Common myeloid progenitor, CD34-positive (primary cell): ENCODE data around the gene CBX2.

Experiments used
- CTCF ChIA-PET: fragments of 350-600 bp; sonication (Branson Sonifier 250); formaldehyde crosslinking; loops from one replicate; lab custom pipeline; 2021; ENCODE audit warnings: antibody characterized with exemption; lab: Charles Lee
- POLR2A ChIA-PET: fragments of 350-600 bp; sonication (Branson Sonifier 250); formaldehyde crosslinking; loops from one replicate; lab custom pipeline; 2021; ENCODE audit warnings: antibody characterized with exemption; lab: Charles Lee
- DNase-seq, 3 donors: peaks; one replicate each; pipeline versions ENCODE4 v3.0.0 to v3.0.0-alpha.2; 2013
- H3K27ac ChIP-seq, 2 experiments: 1 replicate in 1 of 2; 2 replicates in 1 of 2; pipeline ENCODE4 v1.7.0; 2013; ENCODE audit warnings: inconsistent platforms in 2 of 2, low read length in 2 of 2, mild to moderate bottlenecking in 2 of 2, low read depth in 1 of 2, moderate library complexity in 1 of 2; ENCODE audit not compliant: severe bottlenecking in 2 of 2, insufficient read depth in 1 of 2, poor library complexity in 1 of 2
- H3K27me3 ChIP-seq, 5 experiments: replicated peaks in 2 of 5; 1 replicate in 3 of 5; 2 replicates in 2 of 5; pipeline versions ENCODE4 v1.6.1 to v1.7.0; 2013; ENCODE audit warnings: low read length in 4 of 5, mild to moderate bottlenecking in 2 of 5, moderate library complexity in 2 of 5, inconsistent platforms in 1 of 5; ENCODE audit not compliant: insufficient read depth in 5 of 5, control insufficient read depth in 4 of 5
- H3K36me3 ChIP-seq, 4 experiments: 1 replicate in 2 of 4; 2 replicates in 2 of 4; pipeline versions ENCODE4 v1.6.1 to v1.7.0; 2013; ENCODE audit warnings: low read length in 3 of 4, control low read depth in 1 of 4, mild to moderate bottlenecking in 1 of 4; ENCODE audit not compliant: control insufficient read depth in 4 of 4, insufficient read depth in 4 of 4
- H3K4me1 ChIP-seq, 4 experiments: 1 replicate in 3 of 4; 2 replicates in 1 of 4; pipeline versions ENCODE4 v1.6.1 to v1.7.1; 2013; ENCODE audit warnings: low read length in 3 of 4, mild to moderate bottlenecking in 3 of 4, control low read depth in 1 of 4, inconsistent platforms in 1 of 4, moderate library complexity in 1 of 4; ENCODE audit not compliant: control insufficient read depth in 4 of 4, insufficient read depth in 4 of 4; ENCODE audit errors: control extremely low read depth in 1 of 4
- H3K4me3 ChIP-seq, 7 experiments: 1 replicate in 4 of 7; 2 replicates in 3 of 7; pipeline versions ENCODE4 v1.5.1 to v1.7.0; 2013; ENCODE audit warnings: mild to moderate bottlenecking in 7 of 7, low read length in 6 of 7, moderate library complexity in 6 of 7, inconsistent platforms in 2 of 7, low read depth in 2 of 7, control low read depth in 1 of 7; ENCODE audit not compliant: insufficient read depth in 4 of 7, control insufficient read depth in 1 of 7; ENCODE audit errors: extremely low read depth in 1 of 7
- H3K9me3 ChIP-seq, 5 experiments: 1 replicate in 4 of 5; 2 replicates in 1 of 5; pipeline versions ENCODE4 v1.6.1 to v1.7.1; 2013; ENCODE audit warnings: low read length in 4 of 5, mild to moderate bottlenecking in 2 of 5, inconsistent platforms in 1 of 5, low read depth in 1 of 5, moderate library complexity in 1 of 5; ENCODE audit not compliant: control insufficient read depth in 4 of 5, insufficient read depth in 2 of 5; ENCODE audit errors: control extremely low read depth in 1 of 5
- WGBS: methylation state at CpG from one replicate; pipeline ENCODE4 v1.1.5; 2013; ENCODE audit not compliant: insufficient coverage; 5-methylcytosine and 5-hydroxymethylcytosine counted together

Gene CBX2

DNA sequence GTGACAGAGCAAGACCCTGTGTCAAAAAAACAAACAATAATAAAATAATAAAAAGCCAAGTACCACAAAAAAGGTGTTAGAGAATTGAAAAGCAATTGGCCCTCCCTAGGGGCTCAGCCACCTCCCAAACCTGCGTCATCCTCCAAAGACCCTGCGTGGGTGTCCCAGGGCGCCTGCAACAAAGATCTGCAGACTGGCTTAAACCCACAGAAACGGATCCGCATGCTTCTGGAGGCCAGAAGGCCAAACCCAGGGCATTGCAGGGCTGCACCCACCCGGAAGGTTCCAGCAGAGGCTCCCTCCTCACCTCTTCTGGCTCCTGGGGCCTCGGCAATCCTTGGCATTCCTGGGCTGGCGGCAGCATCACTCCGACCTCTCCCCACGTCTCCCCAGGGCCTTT is 45.7 kb upstream of the CBX2 start:
- 87% methylated on average over 10 of the region's 10 CpGs for WGBS
- ChIA-PET POLR2A (no interaction called here), CTCF (no interaction called here)
- H3K4me3 ChIP-seq, result peak overlapping the region in 1 of 7 experiments; percentile 73
- no peaks in the 10 kb centered on the region for H3K27me3 ChIP-seq
- no peak overlapping the region for H3K27ac ChIP-seq
- H3K4me1 ChIP-seq, result peaks cover 0 to 25% (median 1%) of the 10 kb centered on the region in 4 experiments
- H3K9me3 ChIP-seq, result no peaks in the 10 kb centered on the region
- no peaks in the 10 kb centered on the region for H3K36me3 ChIP-seq
- no peak for DNase-seq

DNA sequence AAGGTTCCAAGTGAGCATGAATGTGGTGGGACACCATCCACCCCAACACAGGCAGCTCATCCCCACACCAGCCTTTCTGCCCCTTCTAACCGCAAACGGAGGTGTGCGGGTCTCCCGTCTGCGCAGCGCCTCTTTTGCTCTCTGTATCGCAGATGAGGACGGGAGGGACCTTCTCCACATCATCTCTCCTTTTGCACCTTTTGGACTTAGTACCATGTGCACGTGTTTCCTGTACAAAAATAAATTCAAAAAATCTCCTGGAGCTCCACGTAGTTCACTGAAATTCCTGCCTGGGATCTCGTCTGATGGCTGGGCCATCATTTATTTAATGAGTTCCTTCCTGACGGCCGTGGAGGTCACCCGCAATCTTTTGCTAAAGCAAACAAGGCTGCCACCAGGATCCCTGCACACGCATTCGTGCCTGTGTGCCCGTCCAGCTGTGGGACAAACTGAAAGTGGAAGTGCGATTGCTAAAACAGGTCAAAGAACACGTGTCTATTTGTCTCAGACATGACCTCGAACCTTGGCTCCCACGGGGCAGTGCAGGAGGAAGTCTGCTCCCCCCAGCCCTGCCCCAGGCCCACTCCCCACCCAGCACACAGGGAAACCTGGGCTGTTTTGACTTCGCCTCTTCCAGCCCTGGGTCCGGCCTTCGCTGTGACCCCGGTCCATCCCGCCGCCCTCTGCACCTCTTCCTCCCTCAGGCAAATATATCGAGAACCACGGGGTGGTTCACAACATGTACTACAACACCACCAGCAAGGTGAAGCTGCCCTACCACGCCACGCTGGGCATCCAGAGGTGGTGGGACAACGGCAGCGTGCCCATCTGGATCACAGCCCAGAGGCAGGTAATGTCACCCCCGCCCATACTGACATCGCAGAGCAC is 44.9 kb upstream of the CBX2 start:
- peaks cover 0 to 24% (median 1%) of the 10 kb centered on the region in 4 experiments for H3K4me1 ChIP-seq
- H3K36me3 ChIP-seq, result no peaks in the 10 kb centered on the region
- DNase-seq, result peak; percentile 40 to 76 (median 74)
- POLR2A ChIA-PET, result interaction anchor here (0.6 kb wide), 1 partner anchor 18 kb away, joined by 4 read pairs; no protein-coding TSS in a partner anchor
- 63% methylated on average over 31 of the region's 35 CpGs for WGBS
- H3K4me3 ChIP-seq, result peak overlapping the region in 3 of 7 experiments; percentile 5 to 73 (median 51)
- H3K9me3 ChIP-seq, result no peaks in the 10 kb centered on the region
- H3K27me3 ChIP-seq, result no peaks in the 10 kb centered on the region
- no peak overlapping the region for H3K27ac ChIP-seq
- CTCF ChIA-PET, result no interaction called here

DNA sequence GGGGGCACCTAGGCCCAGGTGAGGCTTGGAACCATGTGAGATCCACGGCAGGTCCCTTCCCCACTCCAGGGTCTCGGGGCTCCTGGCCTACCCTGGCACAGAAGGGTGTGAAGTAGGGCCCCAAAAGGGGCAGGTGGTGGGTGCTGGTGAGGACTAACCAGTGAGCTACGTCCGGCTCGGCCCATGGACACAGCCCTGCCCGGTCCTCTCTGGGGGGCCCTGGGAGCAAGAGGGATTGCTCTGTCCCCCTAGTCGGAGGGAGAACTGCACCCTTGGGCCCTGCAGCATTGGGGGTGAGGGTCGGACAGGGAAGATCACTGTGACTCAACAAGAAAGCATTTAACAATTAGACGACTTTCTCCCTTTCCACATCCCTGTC is 44.3 kb upstream of the CBX2 start:
- Histone ChIP-seq H3K4me1 (peaks cover 0 to 19% (median 1%) of the 10 kb centered on the region in 4 experiments), H3K27ac (no peak overlapping the region), H3K4me3 (no peak overlapping the region), H3K36me3 (no peaks in the 10 kb centered on the region), H3K27me3 (peaks cover 0 to under 1% (median 0%) of the 10 kb centered on the region in 5 experiments), H3K9me3 (no peaks in the 10 kb centered on the region)
- CTCF ChIA-PET, result interaction anchor here (0.6 kb wide), 1 partner anchor 1524 kb away, joined by 3 read pairs; no protein-coding TSS in a partner anchor
- DNase-seq, result no peak
- POLR2A ChIA-PET, result no interaction called here
- 94% methylated on average over 9 of the region's 9 CpGs for WGBS

DNA sequence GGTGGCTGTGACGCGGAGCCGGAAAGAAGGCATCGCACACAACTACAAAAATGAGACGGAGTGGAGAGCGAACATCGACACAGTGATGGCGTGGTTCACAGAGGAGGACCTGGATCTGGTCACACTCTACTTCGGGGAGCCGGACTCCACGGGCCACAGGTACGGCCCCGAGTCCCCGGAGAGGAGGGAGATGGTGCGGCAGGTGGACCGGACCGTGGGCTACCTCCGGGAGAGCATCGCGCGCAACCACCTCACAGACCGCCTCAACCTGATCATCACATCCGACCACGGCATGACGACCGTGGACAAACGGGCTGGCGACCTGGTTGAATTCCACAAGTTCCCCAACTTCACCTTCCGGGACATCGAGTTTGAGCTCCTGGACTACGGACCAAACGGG is 42.9 kb upstream of the CBX2 start:
- no peak overlapping the region for H3K4me3 ChIP-seq
- ChIA-PET CTCF (no interaction called here), POLR2A (no interaction called here)
- no peaks in the 10 kb centered on the region for H3K36me3 ChIP-seq
- H3K27ac ChIP-seq, result no peak overlapping the region
- peaks cover 0 to 12% (median 2%) of the 10 kb centered on the region in 5 experiments for H3K27me3 ChIP-seq
- peaks cover 0 to 16% (median 0%) of the 10 kb centered on the region in 4 experiments for H3K4me1 ChIP-seq
- DNase-seq, result no peak
- no peaks in the 10 kb centered on the region for H3K9me3 ChIP-seq
- WGBS, result 98% methylated on average over 32 of the region's 32 CpGs

DNA sequence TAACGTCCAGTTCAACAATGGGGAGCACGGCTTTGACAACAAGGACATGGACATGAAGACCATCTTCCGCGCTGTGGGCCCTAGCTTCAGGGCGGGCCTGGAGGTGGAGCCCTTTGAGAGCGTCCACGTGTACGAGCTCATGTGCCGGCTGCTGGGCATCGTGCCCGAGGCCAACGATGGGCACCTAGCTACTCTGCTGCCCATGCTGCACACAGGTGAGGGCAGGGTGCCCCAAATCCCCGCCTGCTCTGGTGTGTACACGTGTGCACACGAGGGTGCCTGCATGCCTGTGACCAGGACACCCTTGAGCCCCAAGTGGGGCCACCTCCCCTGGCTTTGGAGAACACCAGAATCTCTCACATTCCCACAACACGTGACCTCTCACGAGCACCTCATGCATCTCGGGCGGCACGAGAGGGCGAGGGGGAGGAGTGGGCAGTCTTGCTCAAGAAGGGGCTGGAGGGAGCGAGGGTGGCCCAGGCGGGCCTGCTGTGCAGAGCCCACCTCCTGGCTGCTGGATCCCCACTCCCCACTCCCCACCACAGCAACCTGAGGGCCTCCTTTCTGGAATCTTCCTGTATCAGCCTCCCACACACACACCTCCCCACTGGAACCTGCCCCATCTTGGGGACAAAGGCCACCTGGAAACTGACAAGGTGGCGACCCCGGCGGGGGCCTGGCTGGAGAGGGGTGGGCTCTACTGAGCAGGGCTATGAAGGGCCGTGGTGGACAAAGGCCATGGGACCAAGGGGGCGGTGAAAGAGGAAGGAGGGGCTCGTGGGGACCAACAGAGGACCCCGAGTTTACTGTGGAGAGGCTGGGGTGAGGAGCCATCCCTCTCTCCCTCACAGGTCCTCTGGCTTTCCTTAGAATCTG is 40.7 kb upstream of the CBX2 start:
- H3K4me1 ChIP-seq, result peaks cover 0 to 24% (median 8%) of the 10 kb centered on the region in 4 experiments
- CTCF ChIA-PET, result interaction anchor here (1.1 kb wide), 1 partner anchor 8 kb away, joined by 3 read pairs; no protein-coding TSS in a partner anchor
- DNase-seq, result no peak
- no peaks in the 10 kb centered on the region for H3K36me3 ChIP-seq
- no peak overlapping the region for H3K27ac ChIP-seq
- no peaks in the 10 kb centered on the region for H3K9me3 ChIP-seq
- 96% methylated on average over 25 of the region's 30 CpGs for WGBS
- no peak overlapping the region for H3K4me3 ChIP-seq
- peaks cover 0 to 28% (median 13%) of the 10 kb centered on the region in 5 experiments for H3K27me3 ChIP-seq
- POLR2A ChIA-PET, result no interaction called here

DNA sequence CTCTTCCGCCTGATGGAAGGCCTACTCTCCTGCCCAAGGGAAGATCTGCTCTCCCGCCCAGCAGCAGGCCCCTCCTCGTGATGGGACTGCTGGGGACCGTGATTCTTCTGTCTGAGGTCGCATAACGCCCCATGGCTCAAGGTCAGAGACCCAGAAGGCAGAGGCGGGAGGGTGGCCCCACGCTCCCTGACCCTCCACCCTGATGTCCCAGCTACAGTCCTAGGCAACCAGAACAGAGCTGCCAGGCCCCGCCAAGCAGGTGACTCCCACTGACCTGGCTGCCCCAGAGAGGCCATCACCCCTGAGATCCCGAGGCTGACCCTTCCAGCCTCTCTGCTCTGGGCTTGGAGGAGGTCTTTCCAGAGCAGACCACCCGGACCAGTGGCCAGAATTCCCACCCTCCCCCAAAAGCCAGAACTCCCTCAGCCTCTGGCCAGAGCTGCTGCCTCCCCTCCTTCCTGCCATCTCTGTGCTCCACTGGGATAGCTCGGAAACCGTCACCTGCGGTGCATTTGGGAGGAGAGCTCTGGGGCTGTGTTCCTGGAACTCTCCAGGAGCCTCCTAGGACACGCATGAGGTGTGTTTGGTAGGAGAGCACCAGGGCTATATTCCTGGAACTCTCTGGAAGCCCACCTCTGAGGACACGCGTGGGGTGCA is 39.9 kb upstream of the CBX2 start:
- ChIA-PET POLR2A (interaction anchor here (0.6 to 1.0 kb wide), 2 partner anchors 15 to 44 kb away, joined by 5 read pairs; no protein-coding TSS in a partner anchor), CTCF (interaction anchor here (0.9 kb wide), 1 partner anchor 271 kb away, joined by 3 read pairs; no protein-coding TSS in a partner anchor)
- peaks cover 0 to 17% (median 8%) of the 10 kb centered on the region in 4 experiments for H3K4me1 ChIP-seq
- H3K4me3 ChIP-seq, result no peak overlapping the region
- H3K9me3 ChIP-seq, result no peaks in the 10 kb centered on the region
- H3K27ac ChIP-seq, result no peak overlapping the region
- peaks cover 0 to 28% (median 13%) of the 10 kb centered on the region in 5 experiments for H3K27me3 ChIP-seq
- 95% methylated on average over 11 of the region's 17 CpGs for WGBS
- no peak for DNase-seq
- no peaks in the 10 kb centered on the region for H3K36me3 ChIP-seq
